Fibroblast of the aortic adventitia (primary cell): Measurements from ENCODE around the gene SYT7. TPM values are rescaled to one million over a fixed set of nuclear protein-coding genes. Genes with fewer than 3 reads are reported as not detected.
A peak's percentile ranks its signal among the peaks of the same experiment; 100 is the strongest.

Experiments used
- DNase-seq: peaks from one replicate; pipeline ENCODE4 v3.0.0-alpha.2; 2010; ENCODE audit warnings: low read depth
- H3K4me3 ChIP-seq: 2 replicates; pipeline ENCODE4 v1.5.1; 2011; ENCODE audit warnings: low read depth, mild to moderate bottlenecking, control low read depth, low read length, moderate library complexity
- CTCF ChIP-seq: IDR thresholded peaks from 2 replicates; pipeline ENCODE4 v1.5.1; 2011; ENCODE audit warnings: mild to moderate bottlenecking, low read length, control low read depth, inconsistent platforms; ENCODE audit not compliant: insufficient read depth
- total RNA-seq: library from RNA; depleted of rRNA; stranded (reverse); fragments of >200 nt; gene quantifications from 2 replicates; pipeline ENCODE4 v1.2.3, GENCODE V29; 2012; ENCODE audit warnings: low replicate concordance

Gene SYT7
- total RNA-seq, 1 donor: 112 TPM

GRCh38 chr11:61592176-61592575 is 11.3 kb upstream of the SYT7 start:
- H3K4me3 ChIP-seq: no peak overlapping the region
- no peak for TF ChIP-seq CTCF
- DNase-seq: no peak

GRCh38 chr11:61589961-61590360 is 9.1 kb upstream of the SYT7 start:
- H3K4me3 ChIP-seq: no peak overlapping the region
- no peak for TF ChIP-seq CTCF
- no peak for DNase-seq

GRCh38 chr11:61588728-61589191 is 7.9 kb upstream of the SYT7 start:
- TF ChIP-seq CTCF: no peak
- no peak for DNase-seq
- H3K4me3 ChIP-seq: no peak overlapping the region

- no peak for DNase-seq
- peak; percentile 51 for TF ChIP-seq CTCF
- H3K4me3 ChIP-seq: peak overlapping the region; percentile 44
Observed at GRCh38 chr11:61587951-61588727, 7.3 kb upstream of the SYT7 start.

- H3K4me3 ChIP-seq: peak overlapping the region; percentile 44
- TF ChIP-seq CTCF: no peak
- peak; percentile 58 for DNase-seq
Observed at GRCh38 chr11:61587541-61587941, 6.7 kb upstream of the SYT7 start.

- H3K4me3 ChIP-seq: no peak overlapping the region
- DNase-seq: no peak
- no peak for TF ChIP-seq CTCF
Observed at GRCh38 chr11:61586792-61587430, 6.0 kb upstream of the SYT7 start.
